ENCODE data around the gene UGT1A4. TPM values are rescaled to one million over a fixed set of nuclear protein-coding genes. Genes with fewer than 3 reads are reported as not detected.

Gene UGT1A4
- total RNA-seq, 1 experiment from 2014 or later = not detected

GRCh38 chr2:233754872-233755611 lies 36.5 kb downstream of the UGT1A4 start:
- H3K4me1 Mint-ChIP-seq = peaks cover 5 to 8% of the 10 kb centered on the region in 2 experiments
- Histone ChIP-seq H2BK15ac (ENCODE audit: low read depth, low read length) (no peak overlapping the region), H4K91ac (ENCODE audit: insufficient read length, low read depth, low read length) (no peak overlapping the region), H3K18ac (ENCODE audit: insufficient read length, low read depth, low read length) (no peak overlapping the region), H4K5ac (ENCODE audit: insufficient read length, low read depth, low read length) (no peak overlapping the region), H3K9ac (ENCODE audit: extremely low read depth, insufficient read length, low read length) (no peak overlapping the region), H3K4me1 (ENCODE audit: insufficient read depth, low read length) (no peaks in the 10 kb centered on the region), H3K27ac (ENCODE audit: insufficient read length, low read depth, low read length) (no peak overlapping the region), H4K8ac (replicated peaks; ENCODE audit: insufficient read length, low read depth, low read length) (no peak overlapping the region), H3K23ac (ENCODE audit: insufficient read length, low read depth, low read length) (no peak overlapping the region), H3K56ac (ENCODE audit: insufficient read length, low read depth, low read length) (no peak overlapping the region), H2BK5ac (ENCODE audit: insufficient read length, low read length) (no peak overlapping the region), H3K14ac (ENCODE audit: insufficient read depth, low read length) (no peak overlapping the region), H3K27me3 (ENCODE audit: insufficient read depth, low read length) (no peaks in the 10 kb centered on the region), H2AFZ (ENCODE audit: low read length) (no peak overlapping the region), H3T11ph (ENCODE audit: low read length) (no peak overlapping the region), H2AK5ac (ENCODE audit: insufficient read length, low read length) (no peak overlapping the region), H3K4me2 (ENCODE audit: insufficient read depth, insufficient read length, low read length) (no peak overlapping the region), H2BK120ac (ENCODE audit: low read depth, low read length, poor library complexity, severe bottlenecking) (no peak overlapping the region), H2BK12ac (ENCODE audit: insufficient read length, low read depth, low read length) (no peak overlapping the region), H4K20me1 (ENCODE audit: control insufficient read depth, insufficient read depth, insufficient read length) (no peaks in the 10 kb centered on the region), H2BK20ac (ENCODE audit: low read depth, low read length, poor library complexity, severe bottlenecking) (no peak overlapping the region), H3K23me2 (ENCODE audit: insufficient read length, low read depth, low read length, poor library complexity, severe bottlenecking) (no peaks in the 10 kb centered on the region), H3K79me1 (ENCODE audit: insufficient read depth, low read depth, low read length, poor library complexity, severe bottlenecking) (no peaks in the 10 kb centered on the region), H3K4ac (ENCODE audit: low read depth, low read length) (no peak overlapping the region), H3K79me2 (ENCODE audit: insufficient read depth, low read length) (no peaks in the 10 kb centered on the region), H3K9me3 (ENCODE audit: control insufficient read depth, low read depth, low read length) (no peaks in the 10 kb centered on the region)
- peaks cover 13% of the 10 kb centered on the region for H3K27me3 Mint-ChIP-seq (ENCODE audit: low read depth)
- DNase-seq = no peak
- no peak overlapping the region for H3K27ac Mint-ChIP-seq
- H3K9me3 Mint-ChIP-seq = peaks cover 24% of the 10 kb centered on the region in 2 experiments
- WGBS (ENCODE audit: extremely low coverage, insufficient read length, low lambda C conversion rate) = no CpG with 5 or more reads among the region's 44 CpGs
- TF ChIP-seq CTCF (conservative IDR thresholded peaks at IDR 0.05) = no peak
- H3K36me3 Mint-ChIP-seq (ENCODE audit: insufficient read depth in 1 of 3, low read depth in 3 of 3) = peaks cover 2 to 15% (median 5%) of the 10 kb centered on the region in 3 experiments; a peak in 6 of 7 replicates
- H3K4me3 Mint-ChIP-seq = no peak overlapping the region
